Erythroblast (primary cell): ENCODE data around the gene ANAPC5.

Experiments
- GATA1 ChIP-seq: IDR thresholded peaks from 2 replicates; pipeline ENCODE4 v1.6.1; 2011; ENCODE audit warnings: low read depth, mild to moderate bottlenecking, control low read depth, low read length, moderate library complexity
- POLR2A ChIP-seq: IDR thresholded peaks from 2 replicates; pipeline ENCODE4 v1.6.1; 2011; ENCODE audit warnings: mild to moderate bottlenecking, low read length

DNA sequence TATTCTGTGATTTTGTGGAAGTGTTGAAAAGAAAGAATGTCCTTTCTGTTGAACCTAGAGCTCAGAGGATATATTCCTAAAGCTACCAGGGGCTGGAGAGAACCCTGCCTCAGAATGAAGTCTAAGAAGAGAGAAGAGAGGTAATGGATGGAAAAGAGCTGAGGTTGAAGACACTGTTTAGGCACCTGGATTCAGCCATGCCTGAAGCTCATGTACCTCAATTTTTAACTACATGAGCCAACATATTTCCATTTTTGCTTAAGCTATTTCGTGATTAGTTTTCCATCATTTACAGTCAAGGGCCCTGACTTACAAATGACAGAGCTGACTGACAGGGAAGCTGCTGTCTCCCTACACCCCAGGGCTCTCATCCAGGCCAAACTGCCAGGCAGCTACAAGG lies 66.4 kb downstream of the ANAPC5 start:
- TF ChIP-seq POLR2A (no peak), GATA1 (no peak)
